GM12891 (cell line): ENCODE results near the gene TXNDC5.

ENCODE experiments used
- POLR2A ChIP-seq: IDR thresholded peaks from 2 replicates; pipeline ENCODE4 v1.6.1; 2011; ENCODE audit warnings: low read depth, low read length, control low read depth
- POLR2AphosphoS5 ChIP-seq: IDR thresholded peaks from 2 replicates; pipeline ENCODE4 v1.6.1; 2011; ENCODE audit warnings: low read depth, low read length, control low read depth
- SPI1 ChIP-seq: IDR thresholded peaks from 2 replicates; pipeline ENCODE4 v1.6.1; 2011; ENCODE audit warnings: low read depth, low read length, control low read depth

- TF ChIP-seq POLR2AphosphoS5: no peak
- TF ChIP-seq POLR2A: no peak
- no peak for TF ChIP-seq SPI1
Observed at GRCh38 chr6:7899889-7900213, 10.7 kb downstream of the TXNDC5 start.
